Caco-2 (cell line): Measurements from ENCODE around the gene OAS3. TPM values are rescaled to one million over a fixed set of nuclear protein-coding genes. Genes with fewer than 3 reads are reported as not detected.

Source experiments
- BruUV-seq: library from RNA; stranded (reverse); fragments of 400-500 nt; replicated peaks from 2 replicates; lab custom pipeline; 2021; lab: Mats Ljungman, UMichigan
- CTCF ChIA-PET: fragments of 300-600 bp; sonication (Branson Sonifier 250); formaldehyde crosslinking; loops from one replicate; lab custom pipeline; 2022; ENCODE audit warnings: antibody characterized with exemption; lab: Charles Lee
- POLR2A ChIA-PET: fragments of 300-600 bp; sonication (Branson Sonifier 250); formaldehyde crosslinking; loops from one replicate; lab custom pipeline; 2022; ENCODE audit warnings: antibody characterized with exemption; lab: Charles Lee
- DNase-seq, 2 experiments: peaks; one replicate each; pipeline versions ENCODE4 v3.0.0 to v3.0.0-alpha.2; 2020 to 2022
- H3K27me3 ChIP-seq: replicated peaks from 2 replicates; pipeline ENCODE4 v1.6.0; 2011; ENCODE audit warnings: low read length; ENCODE audit not compliant: control insufficient read depth, insufficient read depth
- H3K36me3 ChIP-seq: 2 replicates; pipeline ENCODE4 v1.5.1; 2011; ENCODE audit warnings: low read length; ENCODE audit not compliant: control insufficient read depth, insufficient read depth
- H3K4me1 ChIP-seq: fragments of 250-450 bp; sonication (Bioruptor Pico); 2 replicates; pipeline ENCODE4 v1.5.1; 2020; ENCODE audit warnings: mild to moderate bottlenecking
- H3K4me3 ChIP-seq: 2 replicates; pipeline ENCODE4 v1.5.1; 2011; ENCODE audit warnings: low read depth, mild to moderate bottlenecking, control low read depth, low read length
- H3K9me3 ChIP-seq: fragments of 250-450 bp; sonication (Bioruptor Pico); 2 replicates; pipeline ENCODE4 v1.5.1; 2020; ENCODE audit warnings: mild to moderate bottlenecking, moderate library complexity
- H3K27ac Mint-ChIP-seq: one replicate; pipeline ENCODE4 v1.8.0; 2022; ENCODE audit warnings: mixed read lengths; ENCODE audit not compliant: unreplicated experiment
- H3K27me3 Mint-ChIP-seq: one replicate; pipeline ENCODE4 v1.8.0; 2022; ENCODE audit warnings: mixed read lengths; ENCODE audit not compliant: insufficient read depth, unreplicated experiment
- H3K36me3 Mint-ChIP-seq: one replicate; pipeline ENCODE4 v1.8.0; 2022; ENCODE audit warnings: mild to moderate bottlenecking, mixed read lengths; ENCODE audit not compliant: insufficient read depth, unreplicated experiment
- H3K4me1 Mint-ChIP-seq: one replicate; pipeline ENCODE4 v1.8.0; 2022; ENCODE audit warnings: low read depth, mixed read lengths; ENCODE audit not compliant: unreplicated experiment
- H3K4me3 Mint-ChIP-seq: one replicate; pipeline ENCODE4 v1.8.0; 2022; ENCODE audit warnings: mild to moderate bottlenecking, moderate library complexity, mixed read lengths; ENCODE audit not compliant: unreplicated experiment
- H3K9me3 Mint-ChIP-seq: one replicate; pipeline ENCODE4 v1.8.0; 2022; ENCODE audit warnings: mixed read lengths; ENCODE audit not compliant: unreplicated experiment
- CTCF ChIP-seq, 2 experiments: fragments of 200-600 bp in 1 of 2; IDR thresholded peaks; 1 replicate in 1 of 2; 2 replicates in 1 of 2; pipeline versions ENCODE4 v1.5.1 to v1.8.0; 2011 to 2022; ENCODE audit warnings: antibody characterized with exemption in 1 of 2, control low read depth in 1 of 2, inconsistent platforms in 1 of 2, low read depth in 1 of 2, low read length in 1 of 2, mild to moderate bottlenecking in 1 of 2, moderate library complexity in 1 of 2; ENCODE audit not compliant: insufficient read depth in 1 of 2, severe bottlenecking in 1 of 2, unreplicated experiment in 1 of 2
- intact Hi-C: fragments of 100-400 bp; cut with micrococcal nuclease; formaldehyde crosslinking; loops from one replicate; pipeline ENCODE4 v1.10.0; 2022; ENCODE audit not compliant: unreplicated experiment
- total RNA-seq: library from RNA; stranded (reverse); gene quantifications from 2 replicates; pipeline ENCODE4 v1.2.3, GENCODE V29; 2022

OAS3 gene
- total RNA-seq, 1 experiment from 2014 or later = 22.1 TPM

- Histone ChIP-seq H3K27me3 (no peaks in the 10 kb centered on the region), H3K36me3 (no peaks in the 10 kb centered on the region), H3K4me3 (no peak overlapping the region), H3K9me3 (no peaks in the 10 kb centered on the region), H3K4me1 (no peaks in the 10 kb centered on the region)
- CTCF ChIA-PET = no interaction called here
- Mint-ChIP-seq H3K4me1 (no peaks in the 10 kb centered on the region), H3K27me3 (no peaks in the 10 kb centered on the region), H3K4me3 (no peak overlapping the region), H3K27ac (no peak overlapping the region), H3K9me3 (peaks cover 23% of the 10 kb centered on the region), H3K36me3 (no peaks in the 10 kb centered on the region)
- DNase-seq = no peak
- intact Hi-C loops = no loop called here
- POLR2A ChIA-PET = no interaction called here
- BruUV-seq = no TSS peak
- no peak for TF ChIP-seq CTCF (IDR thresholded peaks at IDR 0.05; ENCODE audit: insufficient read depth in 1 of 2, low read depth in 1 of 2, low read length in 1 of 2, severe bottlenecking in 1 of 2, unreplicated experiment in 1 of 2)
Measured at GRCh38 chr12:112961536-112961935, 23.3 kb downstream of the OAS3 start.

- Mint-ChIP-seq H3K27ac (no peak overlapping the region), H3K9me3 (peaks cover 19% of the 10 kb centered on the region), H3K4me1 (no peaks in the 10 kb centered on the region), H3K4me3 (no peak overlapping the region), H3K36me3 (no peaks in the 10 kb centered on the region), H3K27me3 (no peaks in the 10 kb centered on the region)
- no peaks in the 10 kb centered on the region for H3K4me1 ChIP-seq
- H3K36me3 ChIP-seq = no peaks in the 10 kb centered on the region
- H3K9me3 ChIP-seq = no peaks in the 10 kb centered on the region
- no peak for TF ChIP-seq CTCF (IDR thresholded peaks at IDR 0.05; ENCODE audit: insufficient read depth in 1 of 2, low read depth in 1 of 2, low read length in 1 of 2, severe bottlenecking in 1 of 2, unreplicated experiment in 1 of 2)
- CTCF ChIA-PET = no interaction called here
- no peaks in the 10 kb centered on the region for H3K27me3 ChIP-seq
- POLR2A ChIA-PET = no interaction called here
- intact Hi-C loops = no loop called here
- no peak overlapping the region for H3K4me3 ChIP-seq
- no TSS peak for BruUV-seq
- no peak for DNase-seq
Measured at GRCh38 chr12:112962561-112962960, 24.3 kb downstream of the OAS3 start.

- Histone ChIP-seq H3K9me3 (no peaks in the 10 kb centered on the region), H3K27me3 (no peaks in the 10 kb centered on the region), H3K36me3 (no peaks in the 10 kb centered on the region), H3K4me3 (no peak overlapping the region), H3K4me1 (no peaks in the 10 kb centered on the region)
- no TSS peak for BruUV-seq
- ChIA-PET POLR2A (no interaction called here), CTCF (no interaction called here)
- DNase-seq = no peak
- intact Hi-C loops = no loop called here
- H3K4me3 Mint-ChIP-seq = no peak overlapping the region
- H3K36me3 Mint-ChIP-seq = no peaks in the 10 kb centered on the region
- no peak overlapping the region for H3K27ac Mint-ChIP-seq
- no peaks in the 10 kb centered on the region for H3K27me3 Mint-ChIP-seq
- H3K4me1 Mint-ChIP-seq = no peaks in the 10 kb centered on the region
- TF ChIP-seq CTCF (IDR thresholded peaks at IDR 0.05; ENCODE audit: insufficient read depth in 1 of 2, low read depth in 1 of 2, low read length in 1 of 2, severe bottlenecking in 1 of 2, unreplicated experiment in 1 of 2) = no peak
- peaks cover 11% of the 10 kb centered on the region for H3K9me3 Mint-ChIP-seq
Measured at GRCh38 chr12:112963227-112963861, 25.1 kb downstream of the OAS3 start.
